HepG2 (cell line): ENCODE measurements around the gene LONP1. TPM values are rescaled to one million over a fixed set of nuclear protein-coding genes. Genes with fewer than 3 reads are reported as not detected.
A peak's percentile ranks its signal among the peaks of the same experiment; 100 is the strongest.

Experiments used
- AHDC1 ChIP-seq: sonication (generic); formaldehyde crosslinking; IDR thresholded peaks from 2 replicates; pipeline ENCODE4 v1.5.1; 2020; ENCODE audit warnings: mild to moderate bottlenecking, missing genetic modification reagents, borderline replicate concordance
- FOXA1 ChIP-seq, 2 experiments: fragments of 450-650 bp in 1 of 2; sonication (generic) in 1 of 2; formaldehyde crosslinking in 1 of 2; IDR thresholded peaks; 2 replicates each; pipeline versions ENCODE4 v1.4.0 to v1.6.1; 2016 to 2020; ENCODE audit warnings: missing genetic modification reagents in 1 of 2
- FOXO4 ChIP-seq: sonication (generic); formaldehyde crosslinking; conservative IDR thresholded peaks from 2 replicates; pipeline ENCODE4 v1.8.1; 2023; ENCODE audit warnings: missing genetic modification reagents
- HDAC1 ChIP-seq: sonication (generic); formaldehyde crosslinking; IDR thresholded peaks from 2 replicates; pipeline ENCODE4 v1.5.1; 2020; ENCODE audit warnings: mild to moderate bottlenecking, missing genetic modification reagents
- JUNB ChIP-seq: sonication (generic); formaldehyde crosslinking; IDR thresholded peaks from 2 replicates; pipeline ENCODE4 v1.8.0; 2022; ENCODE audit warnings: missing genetic modification reagents, mild to moderate bottlenecking, borderline replicate concordance
- MTA3 ChIP-seq: sonication (generic); formaldehyde crosslinking; IDR thresholded peaks from 2 replicates; pipeline ENCODE4 v1.4.0; 2020; ENCODE audit warnings: missing genetic modification reagents
- MTF1 ChIP-seq: sonication (generic); formaldehyde crosslinking; IDR thresholded peaks from 2 replicates; pipeline ENCODE4 v1.5.0; 2020; ENCODE audit warnings: missing genetic modification reagents
- MTF2 ChIP-seq: sonication (generic); formaldehyde crosslinking; IDR thresholded peaks from 2 replicates; pipeline ENCODE4 v1.5.0; 2020; ENCODE audit warnings: missing genetic modification reagents, borderline replicate concordance
- NPAS2 ChIP-seq: sonication (generic); formaldehyde crosslinking; IDR thresholded peaks from 2 replicates; pipeline ENCODE4 v1.8.0; 2022; ENCODE audit warnings: mild to moderate bottlenecking, missing genetic modification reagents, borderline replicate concordance
- PBX2 ChIP-seq: IDR thresholded peaks from 2 replicates; pipeline ENCODE4 v1.6.1; 2016; ENCODE audit warnings: control low read depth
- RFXANK ChIP-seq: IDR thresholded peaks from 2 replicates; pipeline ENCODE4 v1.6.1; 2016
- ZFAT ChIP-seq: sonication (generic); formaldehyde crosslinking; conservative IDR thresholded peaks from 2 replicates; pipeline ENCODE4 v1.8.1; 2023; ENCODE audit warnings: missing genetic modification reagents, inconsistent platforms
- ZFP37 ChIP-seq: sonication (generic); formaldehyde crosslinking; IDR thresholded peaks from 2 replicates; pipeline ENCODE4 v1.4.0; 2020; ENCODE audit warnings: missing genetic modification reagents, borderline replicate concordance
- ZMAT5 ChIP-seq: sonication (generic); formaldehyde crosslinking; IDR thresholded peaks from 2 replicates; pipeline ENCODE4 v1.5.0; 2020; ENCODE audit warnings: mild to moderate bottlenecking, low read depth, missing genetic modification reagents, borderline replicate concordance
- ZNF430 ChIP-seq: sonication (generic); formaldehyde crosslinking; IDR thresholded peaks from 2 replicates; pipeline ENCODE4 v1.9.0; 2021; ENCODE audit warnings: mild to moderate bottlenecking, missing genetic modification reagents
- ZNF720 ChIP-seq: sonication (generic); formaldehyde crosslinking; IDR thresholded peaks from 2 replicates; pipeline ENCODE4 v1.4.0; 2020; ENCODE audit warnings: missing genetic modification reagents
- ZNF75D ChIP-seq: sonication (generic); formaldehyde crosslinking; IDR thresholded peaks from 2 replicates; pipeline ENCODE4 v1.8.1; 2023; ENCODE audit warnings: missing genetic modification reagents, mild to moderate bottlenecking, borderline replicate concordance
- ZNF841 ChIP-seq: sonication (generic); formaldehyde crosslinking; IDR thresholded peaks from 2 replicates; pipeline ENCODE4 v1.8.1; 2023; ENCODE audit warnings: missing genetic modification reagents, borderline replicate concordance
- polyA plus RNA-seq, 8 experiments: library from polyadenylated mRNA; depleted of rRNA in 3 of 8; stranded (reverse) in 7 of 8; unstranded in 1 of 8; fragments of >200 nt; fragmentation: Illumina TruSeq in 4 of 8; extraction: Trizol in 4 of 8; gene quantifications; 2 replicates each; pipeline versions ENCODE4 v1.2.1 to v1.2.3, GENCODE V29; 2011 to 2016; ENCODE audit warnings: low read depth in 4 of 8, missing spikeins in 1 of 8, mixed read lengths in 1 of 8; ENCODE audit not compliant: insufficient read depth in 1 of 8
- total RNA-seq, 5 experiments: library from RNA; depleted of rRNA; stranded (reverse); fragments of >200 nt; fragmentation: Illumina TruSeq; extraction: Trizol; gene quantifications; 2 replicates each; pipeline ENCODE4 v1.2.3, GENCODE V29; 2016; ENCODE audit warnings: low read depth in 1 of 5

Gene LONP1
- total and polyA plus RNA-seq, 2 of the 13 experiments (the other 11 are each of a cell fraction or from before 2014, with no cell fraction given): 59.5 to 76.8 TPM

- TF ChIP-seq PBX2 (CRISPR knock-in tag): no peak
- TF ChIP-seq FOXA1 (IDR thresholded peaks at IDR 0.05): no peak
- TF ChIP-seq FOXA1 (CRISPR knock-in tag; IDR thresholded peaks at IDR 0.05): peak; percentile 54
- no peak for TF ChIP-seq MTA3 (CRISPR knock-in tag)
- TF ChIP-seq ZFAT (CRISPR knock-in tag): no peak
- peak; percentile 77; the same call in 1 of the 2 replicates for TF ChIP-seq ZNF75D (CRISPR knock-in tag)
- no peak for TF ChIP-seq FOXO4
- TF ChIP-seq MTF2 (CRISPR knock-in tag): no peak
- TF ChIP-seq ZNF841: peak; percentile 75; the same call in 1 of the 2 replicates
- TF ChIP-seq ZMAT5 (CRISPR knock-in tag): no peak
- TF ChIP-seq MTF1: no peak
- TF ChIP-seq AHDC1 (CRISPR knock-in tag): peak; percentile 79
- peak; percentile 95 for TF ChIP-seq ZFP37 (CRISPR knock-in tag)
- TF ChIP-seq HDAC1 (CRISPR knock-in tag): peak; percentile 100
- TF ChIP-seq JUNB (CRISPR knock-in tag): no peak; the same call in 1 of the 2 replicates
- TF ChIP-seq NPAS2 (CRISPR knock-in tag): peak; percentile 24; the same call in 1 of the 2 replicates
- TF ChIP-seq ZNF430: peak; percentile 95
- TF ChIP-seq RFXANK (CRISPR knock-in tag): no peak; the same call in 1 of the 2 replicates
- TF ChIP-seq ZNF720 (CRISPR knock-in tag): no peak
Measured at GRCh38 chr19:5719961-5720790, at the start of gene LONP1, which contains the start of gene CATSPERD (continued).
